GM19467 (cell line): ENCODE results near the gene ANKRD17.
"Not testable (repeated sequence)": the region's sequence is repeated elsewhere in the genome, so short reads cannot be mapped to it uniquely, and the experiment has no call there.

Experiments used
- ATAC-seq: cut with Tn5 transposase; IDR thresholded peaks from one replicate; pipeline ENCODE4 v1.9.1; 2021; ENCODE audit warnings: mild to moderate bottlenecking, moderate library complexity; ENCODE audit not compliant: unreplicated experiment

Gene ANKRD17

GRCh38 chr4:73248821-73249220 is 9.8 kb downstream of the ANKRD17 start:
- ATAC-seq = no peak

- ATAC-seq = no peak
Measured at GRCh38 chr4:73248416-73248815, 10.2 kb downstream of the ANKRD17 start.

- ATAC-seq = no peak
Measured at GRCh38 chr4:73247100-73247499, 11.5 kb downstream of the ANKRD17 start.

GRCh38 chr4:73245955-73246354 is 12.6 kb downstream of the ANKRD17 start:
- ATAC-seq = no peak

- ATAC-seq = no peak
Measured at GRCh38 chr4:73244945-73245601, 13.5 kb downstream of the ANKRD17 start.

- no peak for ATAC-seq
Measured at GRCh38 chr4:73237044-73237443, 21.6 kb downstream of the ANKRD17 start.

GRCh38 chr4:73236151-73236550 is 22.4 kb downstream of the ANKRD17 start:
- ATAC-seq = no peak

- no peak for ATAC-seq
Measured at GRCh38 chr4:73234712-73235111, 23.9 kb downstream of the ANKRD17 start.

GRCh38 chr4:73231518-73232487 is 26.8 kb downstream of the ANKRD17 start:
- no peak for ATAC-seq

- ATAC-seq = no peak
Measured at GRCh38 chr4:73230865-73231517, 27.6 kb downstream of the ANKRD17 start.

- not testable (repeated sequence) for ATAC-seq
Measured at GRCh38 chr4:73228800-73229199, 29.8 kb downstream of the ANKRD17 start.

- ATAC-seq = no peak
Measured at GRCh38 chr4:73224886-73225285, 33.7 kb downstream of the ANKRD17 start.

- no peak for ATAC-seq
Measured at GRCh38 chr4:73223258-73223650, 35.3 kb downstream of the ANKRD17 start.

- peak; percentile 98 for ATAC-seq
Measured at GRCh38 chr4:73222466-73223257, 35.9 kb downstream of the ANKRD17 start.

- no peak for ATAC-seq
Measured at GRCh38 chr4:73221734-73222133, 36.9 kb downstream of the ANKRD17 start.

GRCh38 chr4:73220815-73221214 is 37.8 kb downstream of the ANKRD17 start:
- no peak for ATAC-seq

GRCh38 chr4:73213916-73214653 is 44.5 kb downstream of the ANKRD17 start:
- ATAC-seq = no peak

GRCh38 chr4:73212982-73213730 is 45.4 kb downstream of the ANKRD17 start:
- no peak for ATAC-seq

GRCh38 chr4:73211968-73212367 is 46.6 kb downstream of the ANKRD17 start:
- no peak for ATAC-seq
